Measurements from ENCODE around the gene WSCD1.

DNA sequence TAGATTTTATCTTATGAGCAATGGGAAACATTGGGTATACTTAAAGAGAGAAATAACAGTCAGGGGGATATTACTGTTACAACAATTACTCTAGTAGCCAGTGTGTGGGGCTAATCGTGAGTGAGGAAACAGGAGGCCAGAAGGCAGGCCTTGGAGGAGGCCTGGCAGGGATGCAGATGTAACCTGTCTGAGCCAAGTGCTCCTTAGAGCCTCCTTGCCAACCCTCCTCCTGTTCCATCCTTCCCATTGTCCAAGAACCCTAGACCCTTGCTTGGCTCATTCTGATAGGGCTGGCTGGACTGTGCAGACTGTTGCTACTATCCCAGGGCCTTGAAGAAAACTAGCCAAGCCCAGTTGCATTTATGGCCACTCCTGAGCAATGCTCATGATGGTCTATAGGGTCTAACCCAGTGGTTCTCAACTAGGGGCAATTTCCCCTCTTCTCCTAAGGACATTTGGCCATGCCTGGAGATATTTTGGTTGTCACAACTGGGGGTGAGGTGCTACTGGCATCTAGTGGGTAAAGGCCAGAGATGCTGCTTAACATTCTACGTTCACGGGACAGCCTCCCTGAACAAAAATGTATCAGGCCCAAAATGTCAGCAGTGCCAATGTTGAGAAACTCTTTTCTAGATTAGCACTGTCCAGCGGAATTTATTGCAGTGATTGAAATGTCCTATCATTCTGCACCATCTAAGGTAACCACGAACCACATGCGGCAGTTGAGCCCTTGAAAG is 24.4 kb upstream of the WSCD1 start:
- no peak for TF ChIP-seq POLR2A (IDR thresholded peaks at IDR 0.05)
- TF ChIP-seq, protein P1, sequence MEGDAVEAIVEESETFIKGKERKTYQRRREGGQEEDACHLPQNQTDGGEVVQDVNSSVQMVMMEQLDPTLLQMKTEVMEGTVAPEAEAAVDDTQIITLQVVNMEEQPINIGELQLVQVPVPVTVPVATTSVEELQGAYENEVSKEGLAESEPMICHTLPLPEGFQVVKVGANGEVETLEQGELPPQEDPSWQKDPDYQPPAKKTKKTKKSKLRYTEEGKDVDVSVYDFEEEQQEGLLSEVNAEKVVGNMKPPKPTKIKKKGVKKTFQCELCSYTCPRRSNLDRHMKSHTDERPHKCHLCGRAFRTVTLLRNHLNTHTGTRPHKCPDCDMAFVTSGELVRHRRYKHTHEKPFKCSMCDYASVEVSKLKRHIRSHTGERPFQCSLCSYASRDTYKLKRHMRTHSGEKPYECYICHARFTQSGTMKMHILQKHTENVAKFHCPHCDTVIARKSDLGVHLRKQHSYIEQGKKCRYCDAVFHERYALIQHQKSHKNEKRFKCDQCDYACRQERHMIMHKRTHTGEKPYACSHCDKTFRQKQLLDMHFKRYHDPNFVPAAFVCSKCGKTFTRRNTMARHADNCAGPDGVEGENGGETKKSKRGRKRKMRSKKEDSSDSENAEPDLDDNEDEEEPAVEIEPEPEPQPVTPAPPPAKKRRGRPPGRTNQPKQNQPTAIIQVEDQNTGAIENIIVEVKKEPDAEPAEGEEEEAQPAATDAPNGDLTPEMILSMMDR (IDR thresholded peaks at IDR 0.05): no peak

All from testis (tissue), 2 donors.